Cardiac atrium fibroblast (primary cell): Measurements from ENCODE around the gene PNCK. TPM values are rescaled to one million over a fixed set of nuclear protein-coding genes. Genes with fewer than 3 reads are reported as not detected.

Source experiments
- total RNA-seq: library from RNA; depleted of rRNA; stranded (reverse); fragments of >200 nt; gene quantifications from 2 replicates; pipeline ENCODE4 v1.2.3, GENCODE V29; 2015

The PNCK gene
- total RNA-seq = 0.49 and 0.90 TPM in 2 replicates

GRCh38 chrX:153673428-153674218, at the start of gene PNCK:
PNCK (minus strand) TSS chrX:153673813; CDS start chrX:153673076, 737 bp downstream.

DNA sequence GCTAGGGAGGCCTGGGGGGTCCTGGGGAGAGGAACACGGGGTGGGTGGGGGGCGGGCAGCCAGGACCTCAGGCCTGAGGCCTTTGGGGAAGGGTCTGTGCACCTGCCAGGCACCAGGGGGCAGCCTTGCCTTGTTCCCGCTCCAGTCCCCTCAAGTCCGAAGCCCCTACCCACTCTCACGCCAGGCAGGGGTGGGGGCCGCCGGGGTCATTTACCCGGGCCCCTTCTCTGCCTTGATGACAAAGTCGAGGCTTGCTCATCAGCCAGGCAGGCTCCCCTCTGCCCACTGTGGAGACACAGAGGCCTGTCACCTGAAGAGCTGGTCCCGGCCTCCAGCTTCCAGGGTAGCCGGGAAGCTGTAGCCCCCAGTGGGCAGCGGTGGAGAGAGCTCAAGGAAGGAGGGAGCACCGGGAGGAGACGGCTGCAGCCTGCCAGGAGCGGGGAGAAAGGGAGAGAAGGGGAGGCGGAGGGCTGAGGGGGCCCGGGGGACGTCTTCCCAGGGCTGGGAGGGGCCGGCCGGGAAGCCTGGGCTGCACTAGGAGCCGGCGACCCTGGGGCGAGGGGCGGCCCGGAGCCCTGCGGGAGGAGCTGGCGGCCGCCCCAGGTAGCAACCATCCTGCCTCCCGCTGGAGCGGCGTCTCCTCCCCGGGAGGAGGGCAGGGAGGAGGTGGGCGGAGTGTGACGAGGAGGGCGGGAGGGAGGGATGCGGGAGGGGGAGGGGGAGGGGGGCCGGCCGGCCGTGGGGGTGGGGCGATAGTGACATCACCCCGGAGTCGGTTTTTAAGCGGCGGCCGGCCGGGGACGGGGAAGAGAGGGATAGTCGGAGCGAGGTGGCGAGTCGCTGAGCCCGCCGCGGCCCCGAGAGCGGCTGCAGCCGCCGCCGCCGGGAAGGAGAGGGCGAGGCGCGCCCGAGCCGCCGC, 13.8 kb upstream of the PNCK start, which contains the start of gene SLC6A8:
SLC6A8 (plus strand) TSS at position 806 of the 919 bp plus-strand sequence. CDS start 649 bp downstream, outside the sequence.

DNA sequence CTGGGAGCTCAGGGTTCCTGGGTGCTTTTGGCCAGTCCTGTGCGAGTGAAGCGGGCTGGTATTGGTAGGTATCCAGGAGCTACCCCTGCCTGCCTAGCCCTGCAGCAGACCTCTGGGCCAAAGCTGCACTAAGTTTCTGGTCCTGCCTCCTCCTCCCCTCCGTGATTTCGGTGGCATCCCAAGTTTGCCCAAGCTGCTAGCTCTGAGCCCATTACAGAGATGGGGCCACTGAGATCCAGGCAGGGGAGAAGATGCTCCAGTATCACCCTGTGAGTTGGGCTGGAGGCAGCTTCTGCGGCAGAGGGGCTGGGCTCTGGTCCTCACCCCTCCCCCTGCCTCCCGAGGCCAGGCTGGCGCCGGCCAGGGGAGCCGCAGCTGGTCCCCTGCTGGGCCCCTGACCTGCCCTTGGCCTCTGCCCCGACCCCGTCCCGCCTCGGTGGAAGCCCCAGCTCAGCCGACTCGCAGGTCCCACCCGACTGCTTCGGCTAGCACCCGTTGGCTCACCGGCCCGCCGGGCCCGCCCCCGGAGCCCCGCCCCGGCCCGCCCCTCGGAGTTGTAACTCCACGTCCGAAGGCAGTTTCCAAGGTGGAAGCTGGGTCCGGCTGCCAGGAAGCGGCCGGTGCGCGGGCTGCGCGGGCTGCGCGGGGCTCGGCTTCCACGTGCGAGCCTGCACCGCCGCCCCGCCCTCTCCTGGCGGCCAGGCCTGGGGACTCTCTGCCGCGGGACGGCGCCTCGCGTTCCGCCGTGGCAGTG, 26.8 kb downstream of the PNCK start, which contains the start of gene DUSP9:
DUSP9 (plus strand) TSS at position 584 of the 754 bp plus-strand sequence. CDS start 751 bp downstream, outside the sequence.

Other genes starting within 250 kb of the PNCK start
- gene TREX2, start 227.8 kb downstream of the PNCK start, total RNA-seq = 0.90 TPM in 1 of 2 replicates, not detected in the other
- 26.2 and 27.1 TPM in 2 replicates for gene HAUS7, start 203.2 kb downstream of the PNCK start, total RNA-seq
- 186 and 203 TPM in 2 replicates for gene BGN, start 178.8 kb downstream of the PNCK start, total RNA-seq
- gene ATP2B3, start 156.2 kb downstream of the PNCK start, total RNA-seq = not detected in 2 replicates
- 33.8 and 36.5 TPM in 2 replicates for gene CCNQ, start 74.7 kb downstream of the PNCK start, total RNA-seq
- gene DUSP9, start 26.6 kb downstream of the PNCK start, total RNA-seq = 0.90 TPM in 1 of 2 replicates, not detected in the other
- 48.6 and 52.0 TPM in 2 replicates for gene SLC6A8, start 14.1 kb upstream of the PNCK start, total RNA-seq
- gene BCAP31, start 50.6 kb upstream of the PNCK start, total RNA-seq = 170 and 172 TPM in 2 replicates
- gene ABCD1, start 51.0 kb upstream of the PNCK start, total RNA-seq = 17.5 and 24.9 TPM in 2 replicates
- 1.3 and 6.0 TPM in 2 replicates for gene PLXNB3, start 90.4 kb upstream of the PNCK start, total RNA-seq
- 0.72 TPM in 1 of 2 replicates, not detected in the other for gene SRPK3, start 107.2 kb upstream of the PNCK start, total RNA-seq
- gene IDH3G, start 120.6 kb upstream of the PNCK start, total RNA-seq = 74.0 and 81.8 TPM in 2 replicates
- gene SSR4, start 120.9 kb upstream of the PNCK start, total RNA-seq = 347 and 394 TPM in 2 replicates
- 1.1 and 5.5 TPM in 2 replicates for gene PDZD4, start 156.7 kb upstream of the PNCK start, total RNA-seq
- gene L1CAM, start 212.4 kb upstream of the PNCK start, total RNA-seq = 2.9 and 8.6 TPM in 2 replicates
- not detected in 2 replicates for gene AVPR2, start 230.9 kb upstream of the PNCK start, total RNA-seq